Activated CD4-positive, alpha-beta T cell treated with anti-CD3 and anti-CD28 coated beads, Interleukin-2, amount 50 U/mL, for 16 hours (primary cell): ENCODE results near the gene RAB14.

ENCODE experiments used
- DNase-seq: peaks from one replicate; pipeline ENCODE4 v3.0.0-alpha.2; 2020

RAB14 gene

GRCh38 chr9:121218357-121219027 is 16.8 kb upstream of the RAB14 start:
- DNase-seq, result no peak

- DNase-seq, result peak; percentile 65
These were observed 16.1 kb upstream of the RAB14 start for GRCh38 chr9:121217609-121218292.

- DNase-seq, result no peak
These were observed 14.7 kb upstream of the RAB14 start for GRCh38 chr9:121216271-121216805.

GRCh38 chr9:121214005-121214404 is 12.3 kb upstream of the RAB14 start:
- DNase-seq, result no peak

- peak; percentile 76 for DNase-seq
These were observed 11.6 kb upstream of the RAB14 start for GRCh38 chr9:121213136-121213806.

GRCh38 chr9:121210536-121210935 is 8.9 kb upstream of the RAB14 start:
- DNase-seq, result peak; percentile 37

- peak; percentile 51 for DNase-seq
These were observed 5.8 kb upstream of the RAB14 start for GRCh38 chr9:121207371-121207940.

GRCh38 chr9:121206516-121207370 is 5.1 kb upstream of the RAB14 start:
- DNase-seq, result peak; percentile 72

GRCh38 chr9:121204611-121205010 is 2.9 kb upstream of the RAB14 start:
- no peak for DNase-seq

GRCh38 chr9:121204121-121204520 is 2.5 kb upstream of the RAB14 start:
- no peak for DNase-seq

GRCh38 chr9:121201045-121201737 is 478 bp downstream of the RAB14 start:
- peak; percentile 19 for DNase-seq

- no peak for DNase-seq
These were observed 1.3 kb downstream of the RAB14 start for GRCh38 chr9:121200356-121200755.

- no peak for DNase-seq
These were observed 1.7 kb downstream of the RAB14 start for GRCh38 chr9:121199921-121200320.

- no peak for DNase-seq
These were observed 3.1 kb downstream of the RAB14 start for GRCh38 chr9:121198512-121199042.

GRCh38 chr9:121197132-121197531 is 4.5 kb downstream of the RAB14 start:
- DNase-seq, result no peak

- no peak for DNase-seq
These were observed 5.3 kb downstream of the RAB14 start for GRCh38 chr9:121196389-121196788.

GRCh38 chr9:121194730-121195129 is 6.9 kb downstream of the RAB14 start:
- DNase-seq, result no peak

GRCh38 chr9:121192959-121193640 is 8.6 kb downstream of the RAB14 start:
- no peak for DNase-seq

GRCh38 chr9:121192518-121192917 is 9.2 kb downstream of the RAB14 start:
- no peak for DNase-seq

- no peak for DNase-seq
These were observed 10.4 kb downstream of the RAB14 start for GRCh38 chr9:121191235-121191634.

GRCh38 chr9:121189660-121190059 is 12.0 kb downstream of the RAB14 start:
- DNase-seq, result no peak
